ENCODE results near the gene CCDC188.

GRCh38 chr22:20158391-20159036 is 7.7 kb upstream of the CCDC188 start:
- TF ChIP-seq CTCF (IDR thresholded peaks at IDR 0.05), result no peak
- no peak for TF ChIP-seq POLR2A (IDR thresholded peaks at IDR 0.05)
